Mucosa of rectum (tissue), 2 donors: ENCODE measurements around the gene YES1.
"Not testable (repeated sequence)": the region's sequence is repeated elsewhere in the genome, so short reads cannot be mapped to it uniquely, and the experiment has no call there.

Source experiments
- H3K27ac ChIP-seq, 2 donors: one replicate each; pipeline ENCODE4 v1.7.0; 2013; ENCODE audit warnings: inconsistent platforms in 2 of 2, low read depth in 2 of 2, low read length in 2 of 2
- H3K27me3 ChIP-seq, 2 donors: one replicate each; pipeline ENCODE4 v1.7.0; 2013; ENCODE audit warnings: low read length in 2 of 2; ENCODE audit not compliant: control insufficient read depth in 2 of 2, insufficient read depth in 2 of 2
- H3K36me3 ChIP-seq, 2 donors: one replicate each; pipeline ENCODE4 v1.7.0; 2013; ENCODE audit warnings: low read length in 2 of 2; ENCODE audit not compliant: control insufficient read depth in 2 of 2, insufficient read depth in 2 of 2
- H3K4me1 ChIP-seq, 2 donors: one replicate each; pipeline ENCODE4 v1.7.0; 2013; ENCODE audit warnings: low read length in 2 of 2, mild to moderate bottlenecking in 1 of 2; ENCODE audit not compliant: control insufficient read depth in 2 of 2, insufficient read depth in 2 of 2
- H3K4me3 ChIP-seq, 2 donors: one replicate each; pipeline ENCODE4 v1.7.0; 2013; ENCODE audit warnings: low read length in 2 of 2
- H3K9ac ChIP-seq, 2 donors: one replicate each; pipeline ENCODE4 v1.7.0; 2013; ENCODE audit warnings: low read length in 2 of 2, low read depth in 1 of 2, mild to moderate bottlenecking in 1 of 2
- H3K9me3 ChIP-seq, 2 donors: one replicate each; pipeline ENCODE4 v1.7.0; 2013; ENCODE audit warnings: low read length in 2 of 2; ENCODE audit not compliant: control insufficient read depth in 2 of 2
- donor health status: healthy.
- donor health status: Normal muscosa, but diverticular disease.

YES1 gene

DNA sequence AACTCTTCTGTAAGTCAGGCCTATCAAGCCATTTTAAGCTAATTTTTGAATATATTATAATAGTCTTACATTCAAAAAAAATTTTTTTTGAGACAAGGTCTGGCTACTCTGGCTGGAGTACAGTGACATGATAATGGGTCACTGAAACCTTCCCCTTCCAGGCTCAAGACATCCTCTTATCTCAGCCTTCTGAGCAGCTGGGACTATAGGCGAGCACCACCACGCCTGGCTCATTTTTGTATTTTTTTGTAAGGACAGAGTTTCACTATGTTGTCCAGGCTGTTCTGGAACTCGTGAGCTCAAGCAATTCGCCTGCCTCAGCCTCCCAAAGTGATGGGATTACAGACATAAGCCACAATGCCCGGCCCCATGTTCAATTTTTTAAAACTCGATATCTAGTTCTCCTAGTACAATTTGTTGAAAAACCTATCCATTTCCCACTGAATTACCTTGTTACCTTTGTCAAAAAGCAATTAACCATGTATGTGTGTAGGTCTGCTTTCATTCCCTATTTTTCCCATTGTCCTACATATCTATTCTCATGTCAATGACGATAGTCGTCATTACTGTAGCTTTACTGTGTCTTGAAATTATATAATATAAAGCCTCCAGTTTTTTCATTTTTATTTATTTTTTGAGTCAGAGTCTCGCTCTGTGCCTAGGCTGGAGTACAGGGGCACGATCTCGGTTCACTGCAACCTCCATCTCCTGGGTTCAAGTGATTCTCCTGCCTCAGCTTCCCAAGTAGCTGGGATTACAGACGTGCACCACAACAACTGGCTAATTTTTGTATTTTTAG, 44.8 kb downstream of the YES1 start:
- H3K27ac ChIP-seq = no peak overlapping the region
- no peaks in the 10 kb centered on the region for H3K36me3 ChIP-seq
- no peak overlapping the region for H3K9ac ChIP-seq
- no peak overlapping the region for H3K4me3 ChIP-seq
- no peaks in the 10 kb centered on the region for H3K27me3 ChIP-seq
- no peaks in the 10 kb centered on the region for H3K9me3 ChIP-seq
- H3K4me1 ChIP-seq = no peaks in the 10 kb centered on the region

DNA sequence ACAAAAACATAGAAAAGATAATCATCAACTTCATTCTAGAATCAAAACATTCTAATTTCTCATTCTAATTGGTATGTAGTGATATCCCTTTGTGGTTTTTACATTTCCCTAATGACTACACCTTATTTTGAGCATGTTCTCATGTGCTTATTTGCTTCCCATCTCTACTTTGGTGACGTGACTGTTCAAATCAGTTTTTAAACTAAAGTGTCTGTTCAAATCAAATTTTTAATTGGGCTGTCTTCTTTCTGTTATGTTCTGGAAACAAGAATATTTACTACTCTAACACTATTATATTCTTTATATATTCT, 45.5 kb downstream of the YES1 start:
- Histone ChIP-seq H3K27ac (no peak overlapping the region), H3K4me1 (no peaks in the 10 kb centered on the region), H3K9ac (no peak overlapping the region), H3K9me3 (no peaks in the 10 kb centered on the region), H3K27me3 (no peaks in the 10 kb centered on the region), H3K36me3 (no peaks in the 10 kb centered on the region), H3K4me3 (no peak overlapping the region)

DNA sequence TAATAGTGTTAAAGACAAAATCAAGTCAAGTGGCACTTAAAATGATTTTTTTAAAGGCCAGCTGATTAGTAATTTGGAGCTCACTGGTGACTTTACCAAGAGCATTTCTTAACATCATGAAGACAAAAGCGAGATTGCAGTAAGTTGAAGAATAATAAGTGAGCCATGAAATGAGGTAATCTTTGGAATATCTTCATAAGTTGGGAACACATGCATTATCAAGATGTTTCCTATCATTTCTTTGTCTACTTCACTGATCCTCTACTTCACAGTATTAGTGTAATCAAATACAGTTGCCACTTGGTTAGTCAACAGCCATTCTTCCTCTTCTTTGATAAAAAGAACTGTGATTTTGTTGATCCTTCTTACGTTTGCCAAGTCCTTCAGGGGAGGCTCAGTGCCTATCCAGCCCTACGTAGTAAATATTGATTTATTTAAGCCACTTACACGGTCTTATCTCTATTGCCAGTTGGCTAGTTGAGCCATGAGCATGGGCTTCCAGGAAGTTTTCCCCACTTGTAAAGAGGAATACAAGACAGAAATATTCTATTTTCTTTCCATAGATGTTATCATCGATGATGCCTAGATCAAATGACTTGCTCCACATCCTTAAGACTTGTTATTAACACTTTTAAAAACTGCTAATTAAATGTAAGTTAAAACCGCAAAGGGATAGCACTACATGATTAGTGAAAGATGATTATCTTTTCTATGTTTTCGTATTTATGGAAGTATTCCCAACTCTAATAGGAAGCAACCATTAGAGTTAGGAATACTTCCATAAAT, 46.1 kb downstream of the YES1 start:
- Histone ChIP-seq H3K36me3 (no peaks in the 10 kb centered on the region), H3K4me1 (no peaks in the 10 kb centered on the region), H3K9me3 (no peaks in the 10 kb centered on the region), H3K27me3 (no peaks in the 10 kb centered on the region), H3K27ac (no peak overlapping the region), H3K9ac (no peak overlapping the region), H3K4me3 (no peak overlapping the region)

DNA sequence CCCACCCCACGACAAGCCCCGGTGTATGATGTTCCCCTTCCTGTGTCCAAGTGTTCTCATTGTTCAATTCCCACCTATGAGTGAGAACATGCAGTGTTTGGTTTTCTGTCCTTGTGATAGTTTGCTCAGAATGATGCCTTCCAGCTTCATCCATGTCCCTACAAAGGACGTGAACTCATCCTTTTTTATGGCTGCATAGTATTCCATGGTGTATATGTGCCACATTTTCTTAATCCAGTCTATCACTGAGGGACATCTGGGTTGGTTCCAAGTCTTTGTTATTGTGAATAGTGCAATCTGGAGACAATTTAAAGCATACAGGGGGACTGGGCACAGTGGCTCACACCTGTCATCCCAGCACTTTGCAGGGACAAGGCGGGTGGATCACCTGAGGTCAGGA, 52.2 kb downstream of the YES1 start:
- H3K9me3 ChIP-seq, H3K4me1 ChIP-seq, H3K9ac ChIP-seq, H3K27ac ChIP-seq, H3K4me3 ChIP-seq, H3K27me3 ChIP-seq, H3K36me3 ChIP-seq: not testable (repeated sequence)

DNA sequence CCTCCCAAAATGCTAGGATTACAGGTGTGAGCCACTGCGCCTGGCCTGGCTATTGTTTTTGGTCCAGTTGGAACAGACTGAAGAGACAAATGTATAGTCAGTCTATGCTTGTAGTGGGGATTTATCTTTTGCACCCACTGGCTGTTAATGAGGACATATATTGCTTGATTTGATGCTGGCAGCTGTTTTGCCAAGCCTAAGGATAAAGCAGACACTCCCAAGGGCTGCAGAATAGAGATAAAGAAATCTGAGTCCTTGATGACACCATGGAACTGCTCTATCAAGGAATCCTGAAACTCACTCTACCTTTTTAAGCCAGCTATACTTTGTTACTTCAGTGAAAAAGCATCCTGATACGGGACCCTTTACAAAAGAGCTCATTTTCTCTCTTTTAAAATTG, 56.5 kb downstream of the YES1 start:
- no peak overlapping the region for H3K9ac ChIP-seq
- no peaks in the 10 kb centered on the region for H3K27me3 ChIP-seq
- no peak overlapping the region for H3K27ac ChIP-seq
- no peak overlapping the region for H3K4me3 ChIP-seq
- peaks cover 4 to 7% of the 10 kb centered on the region in 2 donors for H3K36me3 ChIP-seq
- H3K9me3 ChIP-seq = no peaks in the 10 kb centered on the region
- H3K4me1 ChIP-seq = no peaks in the 10 kb centered on the region

DNA sequence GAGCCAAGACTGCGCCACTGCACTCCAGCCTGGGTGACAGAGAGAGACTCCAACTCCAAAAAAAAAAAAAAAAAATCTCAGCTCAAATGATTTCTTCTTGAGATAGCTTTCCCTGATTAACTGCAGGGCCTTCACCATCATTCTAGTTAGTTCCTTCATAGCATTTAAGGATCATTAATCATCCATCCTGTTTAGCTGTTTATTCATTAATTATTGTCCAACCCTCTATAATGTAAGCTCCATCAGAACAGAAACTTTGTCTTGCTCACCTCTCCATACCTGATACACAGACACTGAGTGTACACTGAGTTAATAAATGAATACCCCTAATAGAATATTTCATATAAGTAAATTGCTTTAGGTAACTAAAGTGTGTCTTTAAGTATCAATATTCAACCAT, 57.4 kb downstream of the YES1 start:
- no peak overlapping the region for H3K27ac ChIP-seq
- no peaks in the 10 kb centered on the region for H3K27me3 ChIP-seq
- H3K9me3 ChIP-seq = no peaks in the 10 kb centered on the region
- H3K4me1 ChIP-seq = no peaks in the 10 kb centered on the region
- peaks cover 4 to 7% of the 10 kb centered on the region in 2 donors for H3K36me3 ChIP-seq
- no peak overlapping the region for H3K4me3 ChIP-seq
- no peak overlapping the region for H3K9ac ChIP-seq

DNA sequence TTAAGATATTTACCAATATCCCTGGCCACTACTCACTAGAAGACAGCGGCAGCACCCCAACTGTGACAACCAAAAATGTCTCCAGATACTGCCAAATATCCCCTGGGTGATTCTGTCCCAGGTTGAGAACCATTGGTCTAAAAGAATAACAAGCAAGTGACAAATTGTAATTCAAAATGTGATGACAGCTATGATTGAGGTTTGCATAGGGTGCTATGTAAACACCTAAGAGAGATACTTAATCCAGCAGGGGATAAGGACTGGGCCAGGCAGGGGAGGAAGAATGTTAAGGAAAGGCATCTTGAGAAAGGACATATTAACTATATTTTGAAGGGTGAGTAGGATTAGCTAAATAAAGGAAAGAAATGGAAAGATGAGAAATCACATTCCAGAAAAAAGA, 61.6 kb downstream of the YES1 start:
- no peaks in the 10 kb centered on the region for H3K4me1 ChIP-seq
- H3K27me3 ChIP-seq = no peaks in the 10 kb centered on the region
- no peak overlapping the region for H3K27ac ChIP-seq
- H3K9ac ChIP-seq = no peak overlapping the region
- H3K36me3 ChIP-seq = peaks cover 4 to 21% of the 10 kb centered on the region in 2 donors
- no peaks in the 10 kb centered on the region for H3K9me3 ChIP-seq
- no peak overlapping the region for H3K4me3 ChIP-seq

DNA sequence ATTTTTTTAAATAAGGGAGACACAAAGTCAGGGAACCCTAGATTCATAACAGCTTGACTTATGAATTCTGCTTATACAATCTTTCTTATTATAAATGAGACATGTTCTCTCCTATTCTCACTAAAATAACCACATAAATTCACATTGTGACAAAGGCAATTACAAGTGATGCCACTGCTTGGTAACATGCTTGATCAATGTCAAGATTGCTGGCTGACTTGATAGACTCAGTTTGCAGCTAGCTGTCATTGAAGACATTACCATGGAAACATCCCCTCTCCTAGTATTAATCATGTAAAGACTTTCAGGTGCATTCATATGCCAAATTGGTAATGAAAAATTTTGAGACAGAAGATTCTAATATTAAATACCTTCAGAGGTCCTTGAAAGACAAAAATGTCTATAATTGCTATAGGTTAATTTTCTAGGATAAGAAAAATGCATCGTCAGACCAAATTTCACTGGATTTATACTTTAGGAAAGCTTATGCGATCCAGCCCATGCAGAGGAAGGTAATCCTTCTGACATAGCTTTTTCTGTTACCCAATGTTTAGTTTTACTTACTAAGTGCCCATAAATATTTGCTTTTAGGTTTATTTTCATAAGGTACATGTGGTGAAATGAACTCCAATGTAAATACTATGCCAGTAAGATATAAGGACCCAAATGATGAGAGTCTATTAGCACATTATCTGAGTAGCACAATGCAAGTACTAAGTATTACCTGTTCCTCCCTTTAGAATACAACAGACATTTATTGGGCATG, 67.0 kb downstream of the YES1 start:
- Histone ChIP-seq H3K27ac (no peak overlapping the region), H3K36me3 (peaks cover 16 to 18% of the 10 kb centered on the region in 2 donors), H3K4me3 (no peak overlapping the region), H3K9ac (no peak overlapping the region), H3K9me3 (no peaks in the 10 kb centered on the region), H3K27me3 (no peaks in the 10 kb centered on the region), H3K4me1 (no peaks in the 10 kb centered on the region)

DNA sequence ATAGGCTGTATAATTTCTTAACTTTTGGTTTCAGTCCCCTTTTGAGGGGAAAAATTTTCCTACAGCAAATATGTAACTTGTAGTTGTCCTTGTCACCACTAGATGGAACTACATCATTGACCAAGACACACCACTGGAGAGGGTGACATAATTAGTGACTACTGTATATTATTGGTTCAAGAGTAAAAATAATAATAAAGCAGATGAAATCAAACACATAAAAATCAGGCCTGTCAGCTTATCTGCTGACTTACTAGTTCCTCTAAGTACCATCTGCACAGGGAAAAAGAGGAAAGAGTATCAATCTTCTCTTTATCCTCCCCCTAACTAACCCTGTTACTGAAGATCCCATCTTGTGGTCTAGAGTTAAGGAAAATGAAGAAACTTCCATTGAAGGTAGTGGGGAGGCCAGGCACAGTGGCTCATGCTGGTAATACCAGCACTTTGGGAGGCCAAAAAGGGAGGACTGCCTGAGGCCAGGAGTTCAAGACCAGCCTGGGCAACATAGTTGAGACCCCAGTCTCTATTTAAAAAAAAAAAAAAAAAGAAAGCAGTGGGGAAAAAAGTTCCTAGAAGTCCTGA, 70.0 kb downstream of the YES1 start:
- H3K27ac ChIP-seq = no peak overlapping the region
- H3K4me1 ChIP-seq = no peaks in the 10 kb centered on the region
- no peaks in the 10 kb centered on the region for H3K9me3 ChIP-seq
- no peaks in the 10 kb centered on the region for H3K27me3 ChIP-seq
- no peak overlapping the region for H3K4me3 ChIP-seq
- H3K36me3 ChIP-seq = peaks cover 21% of the 10 kb centered on the region in 2 donors
- no peak overlapping the region for H3K9ac ChIP-seq

DNA sequence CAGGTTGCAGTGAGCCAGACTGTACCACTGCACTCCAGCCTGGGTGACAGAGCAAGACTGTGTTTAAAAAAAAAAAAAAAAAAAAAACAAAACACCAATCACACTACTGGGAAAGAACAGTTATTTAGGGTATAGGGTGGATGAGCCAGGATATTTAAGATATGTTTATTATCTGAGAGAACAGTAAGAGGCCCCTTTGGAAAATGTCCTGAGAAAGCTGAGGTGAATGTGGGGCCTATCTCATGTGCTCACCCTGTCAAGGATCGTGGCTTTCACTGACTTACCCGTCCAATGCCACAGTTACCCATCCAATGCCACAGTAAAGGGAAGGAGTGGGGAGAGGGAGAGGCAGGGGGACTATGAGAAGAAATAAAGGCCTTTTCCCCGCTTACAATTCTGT, 79.7 kb downstream of the YES1 start:
- no peaks in the 10 kb centered on the region for H3K27me3 ChIP-seq
- H3K36me3 ChIP-seq = peaks cover 13 to 22% of the 10 kb centered on the region in 2 donors
- H3K4me1 ChIP-seq = no peaks in the 10 kb centered on the region
- no peak overlapping the region for H3K4me3 ChIP-seq
- H3K27ac ChIP-seq = no peak overlapping the region
- no peak overlapping the region for H3K9ac ChIP-seq
- H3K9me3 ChIP-seq = no peaks in the 10 kb centered on the region
